Measurements from ENCODE around the gene CFAP221. TPM values are rescaled to one million over a fixed set of nuclear protein-coding genes. Genes with fewer than 3 reads are reported as not detected.

The CFAP221 gene
- total RNA-seq, 2 donors from 2014 or later = 12.2 to 21.5 TPM

DNA sequence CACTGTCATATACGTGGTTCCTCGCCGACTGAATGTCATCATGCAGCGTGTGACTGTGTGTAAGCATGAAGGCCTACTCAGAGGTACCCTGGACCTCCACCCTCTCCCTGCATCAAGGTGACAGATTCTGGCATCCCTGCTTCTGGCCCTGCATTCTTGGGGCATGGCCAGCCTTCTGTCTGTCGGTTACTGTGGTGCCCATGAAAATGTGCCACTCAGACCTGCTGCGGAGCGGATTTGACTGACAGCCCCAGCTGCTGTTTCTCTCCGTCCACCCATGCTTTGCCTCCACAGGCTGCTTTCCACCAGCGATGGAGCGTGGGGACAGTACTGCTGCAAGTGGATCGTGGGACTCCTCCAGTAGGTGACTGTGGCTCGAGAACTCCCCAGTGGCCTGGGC is 144.4 kb downstream of the CFAP221 start:
- no peak for DNase-seq
- H3K4me1 ChIP-seq = no peaks in the 10 kb centered on the region

DNA sequence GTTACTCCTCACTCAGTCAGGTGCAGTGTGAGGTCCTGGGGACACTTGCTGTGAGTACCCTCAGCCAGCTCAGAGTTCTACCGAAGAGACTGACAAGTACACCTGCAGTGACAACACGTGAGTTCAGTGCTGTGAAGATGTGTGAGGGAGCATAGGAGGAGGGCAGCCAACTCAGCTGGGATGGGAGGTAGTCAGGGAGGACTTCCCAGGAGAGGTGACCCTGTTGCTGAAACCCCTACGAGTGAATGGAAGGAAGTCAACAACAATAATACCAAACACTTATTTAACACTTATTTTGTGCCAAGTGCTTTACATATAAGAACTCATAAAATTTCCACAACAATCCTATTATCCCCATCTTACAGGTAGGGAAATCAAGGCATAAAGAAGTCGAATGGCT is 145.0 kb downstream of the CFAP221 start:
- intact Hi-C loops (cut with DNase I) = no loop called here
- no peak for ATAC-seq
- Histone ChIP-seq H3K9me3 (no peaks in the 10 kb centered on the region), H3K36me3 (replicated peaks in 1 of 2; ENCODE audit: insufficient read depth in 1 of 2, low read depth in 2 of 2) (peaks cover 0 to 11% of the 10 kb centered on the region in 2 donors), H3K27ac (no peak overlapping the region), H3K4me1 (peaks cover 3% of the 10 kb centered on the region), H3K4me3 (no peak overlapping the region), H3K27me3 (no peaks in the 10 kb centered on the region)
- DNase-seq = no peak
- 81 to 89% methylated on average over 4 of the region's 4 CpGs for WGBS, 2 donors
- TF ChIP-seq, protein P1, sequence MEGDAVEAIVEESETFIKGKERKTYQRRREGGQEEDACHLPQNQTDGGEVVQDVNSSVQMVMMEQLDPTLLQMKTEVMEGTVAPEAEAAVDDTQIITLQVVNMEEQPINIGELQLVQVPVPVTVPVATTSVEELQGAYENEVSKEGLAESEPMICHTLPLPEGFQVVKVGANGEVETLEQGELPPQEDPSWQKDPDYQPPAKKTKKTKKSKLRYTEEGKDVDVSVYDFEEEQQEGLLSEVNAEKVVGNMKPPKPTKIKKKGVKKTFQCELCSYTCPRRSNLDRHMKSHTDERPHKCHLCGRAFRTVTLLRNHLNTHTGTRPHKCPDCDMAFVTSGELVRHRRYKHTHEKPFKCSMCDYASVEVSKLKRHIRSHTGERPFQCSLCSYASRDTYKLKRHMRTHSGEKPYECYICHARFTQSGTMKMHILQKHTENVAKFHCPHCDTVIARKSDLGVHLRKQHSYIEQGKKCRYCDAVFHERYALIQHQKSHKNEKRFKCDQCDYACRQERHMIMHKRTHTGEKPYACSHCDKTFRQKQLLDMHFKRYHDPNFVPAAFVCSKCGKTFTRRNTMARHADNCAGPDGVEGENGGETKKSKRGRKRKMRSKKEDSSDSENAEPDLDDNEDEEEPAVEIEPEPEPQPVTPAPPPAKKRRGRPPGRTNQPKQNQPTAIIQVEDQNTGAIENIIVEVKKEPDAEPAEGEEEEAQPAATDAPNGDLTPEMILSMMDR (IDR thresholded peaks at IDR 0.05) = no peak
- TF ChIP-seq POLR2A (IDR thresholded peaks at IDR 0.05) = no peak

More for the DNA sequence above, 144.4 kb downstream of the CFAP221 start:
- H3K36me3 ChIP-seq (replicated peaks in 1 of 2; ENCODE audit: insufficient read depth in 1 of 2, low read depth in 2 of 2) = peaks cover 0 to 11% of the 10 kb centered on the region in 2 donors
- no peak for TF ChIP-seq POLR2A (IDR thresholded peaks at IDR 0.05)
- TF ChIP-seq, protein P1 (IDR thresholded peaks at IDR 0.05) = no peak
- no peaks in the 10 kb centered on the region for H3K9me3 ChIP-seq
- H3K27me3 ChIP-seq = no peaks in the 10 kb centered on the region
- intact Hi-C loops (cut with DNase I) = no loop called here
- no peak overlapping the region for H3K4me3 ChIP-seq
- no peak for ATAC-seq
- 91 to 92% methylated on average over 12 of the region's 12 CpGs for WGBS, 2 donors
- no peak overlapping the region for H3K27ac ChIP-seq

DNA sequence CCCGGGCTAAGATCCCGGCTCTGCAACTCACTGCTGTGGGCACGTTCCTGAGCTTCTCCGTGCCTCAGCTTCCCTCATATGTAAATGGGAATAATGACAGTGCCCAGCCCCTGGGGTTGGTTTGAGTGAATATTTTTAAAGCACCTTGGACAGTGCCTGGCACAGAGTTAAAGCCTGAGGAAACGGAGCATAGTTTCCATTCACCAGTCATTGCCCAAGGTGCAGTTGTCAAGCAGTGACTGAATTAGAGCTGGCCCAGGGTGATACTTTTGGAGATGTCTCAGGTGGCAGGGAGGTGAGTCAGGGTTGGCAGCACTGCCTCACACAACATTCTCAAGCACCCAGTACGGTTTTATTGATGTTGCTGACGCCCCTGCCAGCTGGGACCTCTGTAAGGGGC is 146.9 kb downstream of the CFAP221 start:
- no peak for ATAC-seq
- H3K27ac ChIP-seq = no peak overlapping the region
- intact Hi-C loops (cut with DNase I) = no loop called here
- WGBS, 2 donors = 83 to 90% methylated on average over 5 to 7 of the region's 7 CpGs
- H3K4me3 ChIP-seq = no peak overlapping the region
- H3K9me3 ChIP-seq = no peaks in the 10 kb centered on the region
- H3K27me3 ChIP-seq = no peaks in the 10 kb centered on the region
- TF ChIP-seq, protein P1 (IDR thresholded peaks at IDR 0.05) = no peak
- no peak for TF ChIP-seq POLR2A (IDR thresholded peaks at IDR 0.05)
- peaks cover 20% of the 10 kb centered on the region for H3K4me1 ChIP-seq
- peaks cover 0 to 11% of the 10 kb centered on the region in 2 donors for H3K36me3 ChIP-seq (replicated peaks in 1 of 2; ENCODE audit: insufficient read depth in 1 of 2, low read depth in 2 of 2)
- no peak for DNase-seq

DNA sequence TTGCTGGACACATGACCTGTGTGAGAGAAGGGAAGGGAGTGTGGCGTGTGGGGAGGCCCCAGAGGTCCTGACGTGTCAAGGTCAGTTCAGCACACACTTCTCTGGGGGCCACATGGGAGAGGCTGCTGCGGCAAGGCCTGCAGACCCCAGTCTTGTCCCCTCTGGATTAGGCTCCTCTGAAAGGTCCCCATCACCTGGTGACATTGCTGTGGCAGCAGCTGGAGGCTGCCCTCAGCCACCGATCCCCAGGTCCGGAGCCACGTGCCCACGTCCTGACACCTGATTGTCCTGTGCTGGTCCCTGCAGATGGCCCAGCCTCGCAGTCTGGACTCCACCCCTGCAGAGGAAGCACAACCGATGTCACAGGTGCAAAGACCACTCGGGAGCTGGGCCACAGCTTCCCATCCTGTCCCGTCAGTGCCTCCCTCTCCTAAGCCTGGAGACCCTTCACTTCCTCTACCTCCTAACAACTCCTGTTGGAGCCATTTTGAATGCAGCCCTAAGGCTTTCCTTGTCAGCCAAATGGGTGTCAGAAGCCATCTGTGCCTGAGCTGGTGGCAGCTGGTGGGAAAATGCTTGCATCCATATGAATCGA is 147.5 kb downstream of the CFAP221 start:
- ATAC-seq (no peak), DNase-seq (no peak)
- Histone ChIP-seq H3K36me3 (replicated peaks in 1 of 2; ENCODE audit: insufficient read depth in 1 of 2, low read depth in 2 of 2) (peaks cover 0 to 11% of the 10 kb centered on the region in 2 donors), H3K4me3 (no peak overlapping the region), H3K4me1 (peaks cover 20% of the 10 kb centered on the region), H3K27me3 (no peaks in the 10 kb centered on the region), H3K9me3 (no peaks in the 10 kb centered on the region), H3K27ac (no peak overlapping the region)
- intact Hi-C loops (cut with DNase I) = no loop called here
- 83 to 89% methylated on average over 3 to 12 of the region's 12 CpGs for WGBS, 2 donors
- no peak for TF ChIP-seq POLR2A (IDR thresholded peaks at IDR 0.05)
- TF ChIP-seq, protein P1 (IDR thresholded peaks at IDR 0.05) = no peak

DNA sequence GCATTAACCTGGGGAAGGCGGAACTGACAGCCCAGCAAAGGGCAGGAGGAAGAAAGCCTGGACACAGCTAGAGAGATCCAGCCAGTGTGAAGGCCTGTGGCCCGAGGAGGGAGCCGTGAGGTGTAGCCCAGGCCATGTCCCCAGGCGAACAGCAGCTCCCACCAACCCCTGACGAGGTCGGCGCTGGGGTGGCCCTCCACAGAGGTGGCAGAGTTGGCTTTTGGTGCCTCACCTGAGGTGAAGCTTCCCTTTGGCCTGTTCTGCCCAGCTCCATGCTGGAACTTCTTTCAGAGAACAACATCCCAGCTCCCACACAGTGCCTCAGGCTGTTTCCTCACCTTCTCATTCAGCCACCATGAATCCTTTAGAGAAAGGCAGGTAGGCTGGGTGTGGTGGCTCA is 148.1 kb downstream of the CFAP221 start:
- 94 to 99% methylated on average over 4 to 7 of the region's 7 CpGs for WGBS, 2 donors
- TF ChIP-seq, protein P1 (IDR thresholded peaks at IDR 0.05) = no peak
- no peak for TF ChIP-seq POLR2A (IDR thresholded peaks at IDR 0.05)
- intact Hi-C loops (cut with DNase I) = no loop called here
- Histone ChIP-seq H3K9me3 (no peaks in the 10 kb centered on the region), H3K36me3 (replicated peaks in 1 of 2; ENCODE audit: insufficient read depth in 1 of 2, low read depth in 2 of 2) (peaks cover 0 to 9% of the 10 kb centered on the region in 2 donors), H3K27ac (no peak overlapping the region), H3K27me3 (no peaks in the 10 kb centered on the region), H3K4me3 (no peak overlapping the region), H3K4me1 (peaks cover 20% of the 10 kb centered on the region)
- ATAC-seq = no peak
- DNase-seq = no peak

Measured in body of pancreas (tissue), 4 donors.